Measurements from ENCODE around the gene SCUBE2. TPM values are rescaled to one million over a fixed set of nuclear protein-coding genes. Genes with fewer than 3 reads are reported as not detected.

SCUBE2 gene
- total RNA-seq, 2 donors from 2014 or later = 6.6 to 40.0 TPM

GRCh38 chr11:8971924-8972316 lies 119.5 kb downstream of the SCUBE2 start:
- Histone ChIP-seq H3K36me3 (replicated peaks in 1 of 2; ENCODE audit: insufficient read depth in 1 of 2, low read depth in 2 of 2) (no peaks in the 10 kb centered on the region), H3K4me1 (no peaks in the 10 kb centered on the region), H3K4me3 (no peak overlapping the region), H3K27me3 (no peaks in the 10 kb centered on the region), H3K9me3 (no peaks in the 10 kb centered on the region), H3K27ac (no peak overlapping the region)
- WGBS, 2 donors = 65 to 74% methylated on average over 1 of the region's 1 CpG
- TF ChIP-seq CTCF (IDR thresholded peaks at IDR 0.05) (no peak), POLR2A (IDR thresholded peaks at IDR 0.05) (no peak)
- intact Hi-C loops (cut with DNase I) = no loop called here
- DNase-seq (no peak), ATAC-seq (no peak)

- Histone ChIP-seq H3K27ac (no peak overlapping the region), H3K9me3 (no peaks in the 10 kb centered on the region), H3K27me3 (no peaks in the 10 kb centered on the region), H3K4me3 (no peak overlapping the region), H3K4me1 (no peaks in the 10 kb centered on the region), H3K36me3 (replicated peaks in 1 of 2; ENCODE audit: insufficient read depth in 1 of 2, low read depth in 2 of 2) (no peaks in the 10 kb centered on the region)
- DNase-seq (no peak), ATAC-seq (no peak)
- TF ChIP-seq POLR2A (IDR thresholded peaks at IDR 0.05) (no peak), CTCF (IDR thresholded peaks at IDR 0.05) (no peak)
- intact Hi-C loops (cut with DNase I) = no loop called here
- WGBS, 2 donors = 77 to 79% methylated on average over 2 of the region's 2 CpGs
These were observed 120.0 kb downstream of the SCUBE2 start for GRCh38 chr11:8971196-8971923.

Small RNAs within 50 kb of the gene (microRNA-seq; reads per million reads assigned to microRNA genes)
- gene MIR5691 (ENCODE audit: borderline number of aligned reads in 2 of 2, borderline replicate concordance in 2 of 2) = 0 to 0.47 reads per million in 2 donors

Small RNAs within 50 kb of the gene (small RNA-seq; reads per million reads assigned to genes)
- not detected for gene MIR5691

Other genes with a start within 250 kb of the SCUBE2 start
- 10 to 100 TPM in 1 of 2 donors, 1 to 10 TPM in 1; 8.6 to 21.0 TPM for gene AKIP1, start 180.4 kb downstream of the SCUBE2 start, total RNA-seq
- gene C11orf16, start 158.7 kb downstream of the SCUBE2 start, total RNA-seq = not detected
- gene ASCL3, start 148.6 kb downstream of the SCUBE2 start, total RNA-seq = not detected
- 10 to 100 TPM; 19.4 to 62.5 TPM for gene TMEM9B, start 127.2 kb downstream of the SCUBE2 start, total RNA-seq
- gene NRIP3, start 87.6 kb downstream of the SCUBE2 start, total RNA-seq = 1 to 10 TPM in 1 of 2 donors, not detected in 1; 2.1 TPM
- gene DENND5A, start 173.8 kb upstream of the SCUBE2 start, total RNA-seq = 10 to 100 TPM; 22.1 to 31.3 TPM
- 10 to 100 TPM; 25.4 to 35.9 TPM for gene TMEM41B, start 223.0 kb upstream of the SCUBE2 start, total RNA-seq

Data from body of pancreas (tissue), 4 donors.